PC-3 (cell line): ENCODE results near the gene METAP1D. TPM values are rescaled to one million over a fixed set of nuclear protein-coding genes. Genes with fewer than 3 reads are reported as not detected.

ENCODE experiments used
- ATAC-seq: fragments of 200-7000 bp; cut with Tn5 transposase; 2 replicates; pipeline ENCODE4 v1.9.1; 2020; ENCODE audit warnings: mild to moderate bottlenecking, moderate library complexity
- BruUV-seq: library from RNA; stranded (reverse); fragments of 400-500 nt; replicated peaks from 2 replicates; lab custom pipeline; 2021; lab: Mats Ljungman, UMichigan
- CTCF ChIA-PET: fragments of 300-600 bp; sonication (Branson Sonifier 250); formaldehyde crosslinking; loops from one replicate; lab custom pipeline; 2022; ENCODE audit warnings: antibody characterized with exemption; lab: Charles Lee
- POLR2A ChIA-PET: fragments of 300-600 bp; sonication (Branson Sonifier 250); formaldehyde crosslinking; loops from one replicate; lab custom pipeline; 2022; ENCODE audit warnings: antibody characterized with exemption; ENCODE audit not compliant: unreplicated experiment; lab: Charles Lee
- DNase-seq: peaks from one replicate; pipeline ENCODE4 v3.0.0-alpha.2; 2015
- H2AFZ ChIP-seq: fragments of 300-600 bp; sonication (generic); 2 replicates; pipeline ENCODE4 v1.6.0; 2016; ENCODE audit warnings: antibody characterized with exemption, low read length
- H3F3A ChIP-seq: fragments of 300-600 bp; sonication (generic); one replicate; pipeline ENCODE4 v1.6.0; 2017; ENCODE audit warnings: antibody characterized with exemption, low read length, control low read depth, mild to moderate bottlenecking; ENCODE audit not compliant: unreplicated experiment
- H3K27ac ChIP-seq: fragments of 300-600 bp; sonication (generic); 2 replicates; pipeline ENCODE4 v1.5.1; 2016; ENCODE audit warnings: mild to moderate bottlenecking, low read length
- H3K27me3 ChIP-seq: fragments of 300-600 bp; sonication (generic); 2 replicates; pipeline ENCODE4 v1.6.1; 2016; ENCODE audit warnings: low read length, mixed read lengths
- H3K36me3 ChIP-seq: fragments of 300-600 bp; sonication (generic); 2 replicates; pipeline ENCODE4 v1.6.1; 2016; ENCODE audit warnings: low read depth, mixed run types, low read length, mixed read lengths
- H3K4me1 ChIP-seq: fragments of 300-600 bp; sonication (generic); 2 replicates; pipeline ENCODE4 v1.5.1; 2016; ENCODE audit warnings: low read length; ENCODE audit not compliant: insufficient read depth
- H3K4me2 ChIP-seq: fragments of 300-600 bp; sonication (generic); 2 replicates; pipeline ENCODE4 v1.6.0; 2016; ENCODE audit warnings: low read length
- H3K4me3 ChIP-seq: fragments of 300-600 bp; sonication (generic); 2 replicates; pipeline ENCODE4 v1.5.1; 2016; ENCODE audit warnings: mild to moderate bottlenecking, low read length, mixed read lengths
- H3K79me2 ChIP-seq: fragments of 300-600 bp; sonication (generic); 2 replicates; pipeline ENCODE4 v1.6.1; 2017; ENCODE audit warnings: low read length, mixed read lengths
- H3K9ac ChIP-seq: fragments of 300-600 bp; sonication (generic); 2 replicates; pipeline ENCODE4 v1.6.0; 2016; ENCODE audit warnings: mild to moderate bottlenecking, low read length
- H3K9me2 ChIP-seq: fragments of 300-600 bp; sonication (generic); replicated peaks from 2 replicates; pipeline ENCODE4 v1.6.1; 2016; ENCODE audit warnings: mixed run types, low read length, mixed read lengths
- H3K9me3 ChIP-seq: fragments of 300-600 bp; sonication (generic); 2 replicates; pipeline ENCODE4 v1.6.1; 2016; ENCODE audit warnings: low read length, mixed read lengths
- H4K20me1 ChIP-seq: fragments of 300-600 bp; sonication (generic); 2 replicates; pipeline ENCODE4 v1.6.1; 2016; ENCODE audit warnings: low read length, mixed read lengths
- CTCF ChIP-seq: fragments of 300-600 bp; sonication (generic); conservative IDR thresholded peaks from 2 replicates; pipeline ENCODE4 v1.5.1; 2017; ENCODE audit warnings: antibody characterized with exemption, low read depth, mild to moderate bottlenecking, low read length
- EZH2 ChIP-seq: fragments of 300-600 bp; sonication (generic); IDR thresholded peaks from one replicate; pipeline ENCODE4 v1.6.1; 2017; ENCODE audit warnings: antibody characterized with exemption, mild to moderate bottlenecking, low read length; ENCODE audit not compliant: unreplicated experiment
- EZH2phosphoT487 ChIP-seq: fragments of 300-600 bp; sonication (generic); IDR thresholded peaks from 2 replicates; pipeline ENCODE4 v1.6.1; 2018; ENCODE audit warnings: mild to moderate bottlenecking, antibody characterized with exemption, low read length, borderline replicate concordance
- intact Hi-C: fragments of 100-400 bp; cut with micrococcal nuclease; formaldehyde crosslinking; loops from 2 replicates; pipeline ENCODE4 v1.9.0; 2023
- total RNA-seq: library from RNA; depleted of rRNA; stranded (reverse); fragments of >200 nt; gene quantifications from 2 replicates; pipeline ENCODE4 v1.2.3, GENCODE V29; 2014

The METAP1D gene
- total RNA-seq, 1 experiment from 2014 or later: 12.0 TPM

- no peaks in the 10 kb centered on the region for H3K9me2 ChIP-seq
- no peaks in the 10 kb centered on the region for H4K20me1 ChIP-seq
- H3K4me3 ChIP-seq: peak overlapping the region; percentile 97
- no peaks in the 10 kb centered on the region for H3K9me3 ChIP-seq
- H3K9ac ChIP-seq: peak overlapping the region; percentile 90
- H3K4me2 ChIP-seq: peak overlapping the region; percentile 100
- no peaks in the 10 kb centered on the region for H3K79me2 ChIP-seq
- DNase-seq (peak; percentile 35), ATAC-seq (no peak)
- BruUV-seq: no TSS peak
- peak overlapping the region; percentile 97; the same call in 1 of the 2 replicates for H2AFZ ChIP-seq
- ChIA-PET POLR2A (no interaction called here), CTCF (no interaction called here)
- peaks cover 6% of the 10 kb centered on the region for H3F3A ChIP-seq
- H3K27me3 ChIP-seq: no peaks in the 10 kb centered on the region
- H3K4me1 ChIP-seq: peaks cover 35% of the 10 kb centered on the region
- peak overlapping the region; percentile 93 for H3K27ac ChIP-seq
- TF ChIP-seq CTCF (no peak), EZH2 (no peak), EZH2phosphoT487 (no peak)
- no peaks in the 10 kb centered on the region for H3K36me3 ChIP-seq
- intact Hi-C loops: loop anchor here (2.0 kb wide), 1 partner anchor 13 kb away; the partner anchor contains the start of gene DLX1
Observed at GRCh38 chr2:172097557-172098131, 97.9 kb downstream of the METAP1D start.

GRCh38 chr2:172098287-172098649, 98.5 kb downstream of the METAP1D start:
- TF ChIP-seq EZH2: no peak
- no peak for TF ChIP-seq EZH2phosphoT487
- no peak for TF ChIP-seq CTCF
- DNase-seq: no peak
- Histone ChIP-seq H2AFZ (peak overlapping the region; percentile 60; the same call in 1 of the 2 replicates), H3K4me3 (peak overlapping the region; percentile 66; the same call in 1 of the 2 replicates), H4K20me1 (no peaks in the 10 kb centered on the region), H3F3A (peaks cover 6% of the 10 kb centered on the region), H3K27me3 (no peaks in the 10 kb centered on the region), H3K36me3 (no peaks in the 10 kb centered on the region), H3K9me3 (no peaks in the 10 kb centered on the region), H3K9ac (peak overlapping the region; percentile 90), H3K4me2 (peak overlapping the region; percentile 93), H3K79me2 (no peaks in the 10 kb centered on the region), H3K27ac (peak overlapping the region; percentile 93), H3K9me2 (no peaks in the 10 kb centered on the region), H3K4me1 (peaks cover 37% of the 10 kb centered on the region)
- no TSS peak for BruUV-seq
- ATAC-seq: no peak
- intact Hi-C loops: loop anchor here (2.0 kb wide), 1 partner anchor 13 kb away; the partner anchor contains the start of gene DLX1
- ChIA-PET CTCF (no interaction called here), POLR2A (no interaction called here)
